Measurements from ENCODE around the gene CLDN6. TPM values are rescaled to one million over a fixed set of nuclear protein-coding genes. Genes with fewer than 3 reads are reported as not detected.

Gene CLDN6
- total and polyA plus RNA-seq, 9 donors = 1.8 TPM; not detected in 8

GRCh38 chr16:2974319-2975056 lies 43.5 kb downstream of the CLDN6 start:
- 86 to 93% (median 88%) methylated on average over 10 to 15 of the region's 15 CpGs for WGBS, 3 donors
- intact Hi-C loops (cut with DNase I) = no loop called here

GRCh38 chr16:2973605-2974318 lies 44.2 kb downstream of the CLDN6 start:
- intact Hi-C loops (cut with DNase I) = no loop called here
- no peak for DNase-seq
- Histone ChIP-seq H3K9me3 (no peaks in the 10 kb centered on the region), H3K27ac (no peak overlapping the region), H3K4me1 (ENCODE audit: insufficient read depth) (peaks cover 5% of the 10 kb centered on the region), H3K4me3 (no peak overlapping the region), H3K36me3 (no peaks in the 10 kb centered on the region), H3K27me3 (peaks cover 6% of the 10 kb centered on the region)
- 82 to 85% (median 85%) methylated on average over 12 to 17 of the region's 17 CpGs for WGBS, 3 donors
- TF ChIP-seq EP300 (IDR thresholded peaks at IDR 0.05) (no peak), POLR2A (IDR thresholded peaks at IDR 0.05) (no peak), CTCF (IDR thresholded peaks at IDR 0.05) (no peak)

More at GRCh38 chr16:2974319-2975056, 43.5 kb downstream of the CLDN6 start:
- DNase-seq = no peak
- Histone ChIP-seq H3K4me3 (no peak overlapping the region), H3K27ac (no peak overlapping the region), H3K4me1 (ENCODE audit: insufficient read depth) (peaks cover 3% of the 10 kb centered on the region), H3K27me3 (peaks cover 6% of the 10 kb centered on the region), H3K9me3 (no peaks in the 10 kb centered on the region), H3K36me3 (no peaks in the 10 kb centered on the region)
- TF ChIP-seq EP300 (IDR thresholded peaks at IDR 0.05) (no peak), POLR2A (IDR thresholded peaks at IDR 0.05) (no peak), CTCF (IDR thresholded peaks at IDR 0.05) (no peak)

GRCh38 chr16:2973093-2973492 lies 44.9 kb downstream of the CLDN6 start:
- Histone ChIP-seq H3K27me3 (peaks cover 6% of the 10 kb centered on the region), H3K36me3 (no peaks in the 10 kb centered on the region), H3K27ac (no peak overlapping the region), H3K4me1 (ENCODE audit: insufficient read depth) (peaks cover 8% of the 10 kb centered on the region), H3K4me3 (no peak overlapping the region), H3K9me3 (no peaks in the 10 kb centered on the region)
- intact Hi-C loops (cut with DNase I) = no loop called here
- TF ChIP-seq EP300 (IDR thresholded peaks at IDR 0.05) (no peak), POLR2A (IDR thresholded peaks at IDR 0.05) (no peak), CTCF (IDR thresholded peaks at IDR 0.05) (no peak)
- no peak for DNase-seq
- WGBS, 3 donors = 87 to 89% (median 88%) methylated on average over 5 of the region's 5 CpGs

GRCh38 chr16:2971985-2972784 lies 45.8 kb downstream of the CLDN6 start:
- WGBS, 3 donors = 76 to 84% (median 77%) methylated on average over 15 of the region's 15 CpGs
- Histone ChIP-seq H3K9me3 (no peaks in the 10 kb centered on the region), H3K4me1 (ENCODE audit: insufficient read depth) (peaks cover 8% of the 10 kb centered on the region), H3K27ac (no peak overlapping the region), H3K4me3 (no peak overlapping the region), H3K27me3 (peaks cover 6% of the 10 kb centered on the region), H3K36me3 (no peaks in the 10 kb centered on the region)
- DNase-seq = no peak
- intact Hi-C loops (cut with DNase I) = no loop called here
- TF ChIP-seq POLR2A (IDR thresholded peaks at IDR 0.05) = no peak
- no peak for TF ChIP-seq EP300 (IDR thresholded peaks at IDR 0.05)
- no peak for TF ChIP-seq CTCF (IDR thresholded peaks at IDR 0.05)

Data from ovary (tissue), 9 donors.